Measurements from ENCODE around the gene CEP250. TPM values are rescaled to one million over a fixed set of nuclear protein-coding genes. Genes with fewer than 3 reads are reported as not detected.
"Not testable (repeated sequence)": the region's sequence is repeated elsewhere in the genome, so short reads cannot be mapped to it uniquely, and the experiment has no call there.

Gene CEP250
- polyA plus RNA-seq, 1 donor from 2014 or later: 23.1 TPM

GRCh38 chr20:35542990-35543389 is 87.6 kb downstream of the CEP250 start:
- peak overlapping the region in 2 of 3 donors; percentile 95 to 96 for H3K27ac Mint-ChIP-seq
- H3K4me3 Mint-ChIP-seq: peak overlapping the region; percentile 90 to 98 (median 98)
- peaks cover 3% of the 10 kb centered on the region for H3K36me3 Mint-ChIP-seq

GRCh38 chr20:35544436-35544835 is 89.0 kb downstream of the CEP250 start:
- no peak overlapping the region for H3K4me3 Mint-ChIP-seq
- peaks cover 6 to 11% (median 11%) of the 10 kb centered on the region in 3 donors for H3K4me1 Mint-ChIP-seq
- no peak overlapping the region for H3K27ac Mint-ChIP-seq
- H3K36me3 Mint-ChIP-seq: peaks cover 3% of the 10 kb centered on the region
- H3K27me3 Mint-ChIP-seq: no peaks in the 10 kb centered on the region
- H3K9me3 Mint-ChIP-seq: no peaks in the 10 kb centered on the region

More at GRCh38 chr20:35542990-35543389, 87.6 kb downstream of the CEP250 start:
- Mint-ChIP-seq H3K4me1 (peaks cover 6 to 11% (median 11%) of the 10 kb centered on the region in 3 donors), H3K27me3 (no peaks in the 10 kb centered on the region), H3K9me3 (no peaks in the 10 kb centered on the region)

GRCh38 chr20:35544941-35545340 is 89.5 kb downstream of the CEP250 start:
- not testable (repeated sequence) for H3K36me3 Mint-ChIP-seq, H3K9me3 Mint-ChIP-seq, H3K27me3 Mint-ChIP-seq, H3K27ac Mint-ChIP-seq, H3K4me3 Mint-ChIP-seq
- peaks cover 6 to 11% (median 9%) of the 10 kb centered on the region in 3 donors for H3K4me1 Mint-ChIP-seq

- no peaks in the 10 kb centered on the region for H3K27me3 Mint-ChIP-seq
- H3K27ac Mint-ChIP-seq: no peak overlapping the region
- H3K4me1 Mint-ChIP-seq: peaks cover 6 to 11% (median 8%) of the 10 kb centered on the region in 3 donors
- H3K36me3 Mint-ChIP-seq: peaks cover 5% of the 10 kb centered on the region
- no peaks in the 10 kb centered on the region for H3K9me3 Mint-ChIP-seq
- no peak overlapping the region for H3K4me3 Mint-ChIP-seq
These were observed 90.7 kb downstream of the CEP250 start for GRCh38 chr20:35546127-35546526.

GRCh38 chr20:35547329-35547728 is 91.9 kb downstream of the CEP250 start:
- Mint-ChIP-seq H3K27ac (no peak overlapping the region), H3K4me1 (peaks cover 0 to 6% (median 4%) of the 10 kb centered on the region in 3 donors)

GRCh38 chr20:35551503-35551902 is 96.1 kb downstream of the CEP250 start:
- H3K27me3 Mint-ChIP-seq: no peaks in the 10 kb centered on the region
- H3K27ac Mint-ChIP-seq: no peak overlapping the region

More at GRCh38 chr20:35547329-35547728, 91.9 kb downstream of the CEP250 start:
- Mint-ChIP-seq H3K9me3 (no peaks in the 10 kb centered on the region), H3K36me3 (peaks cover 5% of the 10 kb centered on the region), H3K4me3 (peak overlapping the region in 1 of 4 donors; percentile 14), H3K27me3 (no peaks in the 10 kb centered on the region)

GRCh38 chr20:35552914-35553313 is 97.5 kb downstream of the CEP250 start:
- Mint-ChIP-seq H3K27me3 (no peaks in the 10 kb centered on the region), H3K9me3 (no peaks in the 10 kb centered on the region), H3K4me1 (peaks cover 0 to 1% (median 0%) of the 10 kb centered on the region in 3 donors), H3K27ac (no peak overlapping the region), H3K4me3 (no peak overlapping the region), H3K36me3 (peaks cover 2% of the 10 kb centered on the region)

More at GRCh38 chr20:35551503-35551902, 96.1 kb downstream of the CEP250 start:
- no peak overlapping the region for H3K4me3 Mint-ChIP-seq
- H3K9me3 Mint-ChIP-seq: no peaks in the 10 kb centered on the region
- H3K4me1 Mint-ChIP-seq: peaks cover 0 to 1% (median 0%) of the 10 kb centered on the region in 3 donors
- H3K36me3 Mint-ChIP-seq: peaks cover 2% of the 10 kb centered on the region

GRCh38 chr20:35555461-35555860 is 100.1 kb downstream of the CEP250 start:
- H3K9me3 Mint-ChIP-seq, H3K27ac Mint-ChIP-seq, H3K36me3 Mint-ChIP-seq, H3K4me3 Mint-ChIP-seq, H3K27me3 Mint-ChIP-seq, H3K4me1 Mint-ChIP-seq: not testable (repeated sequence)

GRCh38 chr20:35555951-35556645 is 100.7 kb downstream of the CEP250 start:
- Mint-ChIP-seq H3K27ac (no peak overlapping the region), H3K27me3 (no peaks in the 10 kb centered on the region), H3K4me3 (no peak overlapping the region), H3K9me3 (no peaks in the 10 kb centered on the region), H3K36me3 (peaks cover 2% of the 10 kb centered on the region), H3K4me1 (peaks cover 0 to 1% (median 0%) of the 10 kb centered on the region in 3 donors)

- H3K4me1 Mint-ChIP-seq: peaks cover 0 to 1% (median 0%) of the 10 kb centered on the region in 3 donors
- no peaks in the 10 kb centered on the region for H3K27me3 Mint-ChIP-seq
- H3K36me3 Mint-ChIP-seq: peaks cover 2% of the 10 kb centered on the region
- no peaks in the 10 kb centered on the region for H3K9me3 Mint-ChIP-seq
- no peak overlapping the region for H3K4me3 Mint-ChIP-seq
- no peak overlapping the region for H3K27ac Mint-ChIP-seq
These were observed 101.5 kb downstream of the CEP250 start for GRCh38 chr20:35556871-35557270.

GRCh38 chr20:35558451-35558850 is 103.1 kb downstream of the CEP250 start:
- Mint-ChIP-seq H3K27me3 (no peaks in the 10 kb centered on the region), H3K36me3 (peaks cover 2% of the 10 kb centered on the region), H3K4me1 (peaks cover 0 to 1% (median 0%) of the 10 kb centered on the region in 3 donors), H3K4me3 (no peak overlapping the region), H3K9me3 (no peaks in the 10 kb centered on the region), H3K27ac (no peak overlapping the region)

- no peak overlapping the region for H3K27ac Mint-ChIP-seq
- H3K9me3 Mint-ChIP-seq: no peaks in the 10 kb centered on the region
- H3K36me3 Mint-ChIP-seq: peaks cover 2% of the 10 kb centered on the region
- H3K27me3 Mint-ChIP-seq: peaks cover 2% of the 10 kb centered on the region
- H3K4me1 Mint-ChIP-seq: peaks cover 0 to 1% (median 0%) of the 10 kb centered on the region in 3 donors
- H3K4me3 Mint-ChIP-seq: no peak overlapping the region
These were observed 103.8 kb downstream of the CEP250 start for GRCh38 chr20:35559042-35559693.

GRCh38 chr20:35560105-35560511 is 104.7 kb downstream of the CEP250 start:
- no peak overlapping the region for H3K4me3 Mint-ChIP-seq
- no peak overlapping the region for H3K27ac Mint-ChIP-seq
- no peaks in the 10 kb centered on the region for H3K9me3 Mint-ChIP-seq
- H3K4me1 Mint-ChIP-seq: no peaks in the 10 kb centered on the region
- peaks cover 2% of the 10 kb centered on the region for H3K27me3 Mint-ChIP-seq
- H3K36me3 Mint-ChIP-seq: peaks cover 2% of the 10 kb centered on the region

GRCh38 chr20:35560541-35560940 is 105.1 kb downstream of the CEP250 start:
- no peak overlapping the region for H3K4me3 Mint-ChIP-seq

GRCh38 chr20:35561268-35561667 is 105.9 kb downstream of the CEP250 start:
- no peaks in the 10 kb centered on the region for H3K4me1 Mint-ChIP-seq
- no peaks in the 10 kb centered on the region for H3K9me3 Mint-ChIP-seq
- H3K36me3 Mint-ChIP-seq: peaks cover 2% of the 10 kb centered on the region
- no peak overlapping the region for H3K4me3 Mint-ChIP-seq
- peaks cover 4% of the 10 kb centered on the region for H3K27me3 Mint-ChIP-seq
- H3K27ac Mint-ChIP-seq: peak overlapping the region in 1 of 3 donors; percentile 23

More at GRCh38 chr20:35560541-35560940, 105.1 kb downstream of the CEP250 start:
- H3K9me3 Mint-ChIP-seq: no peaks in the 10 kb centered on the region
- H3K36me3 Mint-ChIP-seq: peaks cover 2% of the 10 kb centered on the region
- H3K27me3 Mint-ChIP-seq: peaks cover 2% of the 10 kb centered on the region
- no peaks in the 10 kb centered on the region for H3K4me1 Mint-ChIP-seq
- no peak overlapping the region for H3K27ac Mint-ChIP-seq
